H1 (cell line): ENCODE measurements around the gene ESYT2. TPM values are rescaled to one million over a fixed set of nuclear protein-coding genes. Genes with fewer than 3 reads are reported as not detected.

ENCODE experiments used
- CTCF ChIA-PET: fragments of 300-600 bp; sonication (Branson Sonifier 250); formaldehyde crosslinking; loops from one replicate; lab custom pipeline; 2021; ENCODE audit not compliant: partially characterized antibody; lab: Charles Lee
- POLR2A ChIA-PET: fragments of 300-600 bp; sonication (Branson Sonifier 250); formaldehyde crosslinking; loops from one replicate; lab custom pipeline; 2021; ENCODE audit warnings: inconsistent platforms; ENCODE audit not compliant: partially characterized antibody; lab: Charles Lee
- DNase-seq, 2 experiments: peaks; one replicate each; pipeline versions ENCODE4 v3.0.0 to v3.0.0-alpha.2; 2010 to 2022; ENCODE audit warnings: low spot score in 2 of 2, low read depth in 1 of 2, mixed read lengths in 1 of 2
- FAIRE-seq: peaks from 2 replicates; lab custom pipeline; 2011; peaks lifted over from hg19 to GRCh38; lab: Jason Lieb, UNC
- H2AFZ ChIP-seq: 2 replicates; pipeline ENCODE4 v1.8.1; 2012; ENCODE audit warnings: low read length, inconsistent platforms
- H2AK5ac ChIP-seq: 2 replicates; pipeline ENCODE4 v1.6.1; 2013; ENCODE audit warnings: low read depth, low read length
- H2BK120ac ChIP-seq: replicated peaks from 2 replicates; pipeline ENCODE3; 2013; ENCODE audit warnings: low read depth, low read length, inconsistent platforms
- H2BK12ac ChIP-seq: 2 replicates; pipeline ENCODE4 v1.6.1; 2013; ENCODE audit warnings: low read depth, low read length
- H2BK15ac ChIP-seq: 2 replicates; pipeline ENCODE4 v1.6.1; 2013; ENCODE audit warnings: low read length
- H2BK20ac ChIP-seq: 2 replicates; pipeline ENCODE4 v1.6.1; 2013; ENCODE audit warnings: low read length
- H2BK5ac ChIP-seq: 2 replicates; pipeline ENCODE4 v1.6.1; 2013; ENCODE audit warnings: low read depth, low read length
- H3K14ac ChIP-seq: 2 replicates; pipeline ENCODE4 v1.6.1; 2013; ENCODE audit warnings: inconsistent platforms; ENCODE audit not compliant: insufficient read length
- H3K18ac ChIP-seq: 2 replicates; pipeline ENCODE4 v1.6.1; 2013; ENCODE audit warnings: low read length; ENCODE audit errors: extremely low read depth
- H3K23ac ChIP-seq: 2 replicates; pipeline ENCODE4 v1.6.1; 2013; ENCODE audit warnings: inconsistent platforms; ENCODE audit not compliant: insufficient read length
- H3K23me2 ChIP-seq: 2 replicates; pipeline ENCODE4 v1.6.1; 2013; ENCODE audit warnings: low read depth, low read length
- H3K27ac ChIP-seq: 2 replicates; pipeline ENCODE4 v1.6.1; 2011; ENCODE audit warnings: low read depth, low read length, inconsistent platforms
- H3K27me3 ChIP-seq, 4 experiments: replicated peaks in 1 of 4; 1 replicate in 1 of 4; 2 replicates in 3 of 4; pipeline versions ENCODE4 v1.6.1 to v1.8.1; 2011 to 2013; ENCODE audit warnings: low read length in 3 of 4, mild to moderate bottlenecking in 3 of 4, inconsistent platforms in 2 of 4, mixed read lengths in 2 of 4, moderate library complexity in 1 of 4; ENCODE audit not compliant: control insufficient read depth in 3 of 4, insufficient read depth in 3 of 4; ENCODE audit errors: extremely low read depth in 1 of 4
- H3K36me3 ChIP-seq, 4 experiments: 2 replicates each; pipeline versions ENCODE4 v1.6.1 to v1.8.1; 2011 to 2013; ENCODE audit warnings: mild to moderate bottlenecking in 4 of 4, low read length in 3 of 4, moderate library complexity in 2 of 4, control low read depth in 1 of 4, inconsistent platforms in 1 of 4; ENCODE audit not compliant: insufficient read depth in 4 of 4, control insufficient read depth in 2 of 4
- H3K4ac ChIP-seq: replicated peaks from 2 replicates; pipeline ENCODE3; 2013; ENCODE audit warnings: low read length, low read depth, mixed read lengths, inconsistent platforms; ENCODE audit not compliant: insufficient read length
- H3K4me1 ChIP-seq, 4 experiments: replicated peaks in 1 of 4; 1 replicate in 1 of 4; 2 replicates in 3 of 4; pipeline versions ENCODE4 v1.6.1 to v1.8.1; 2011 to 2013; ENCODE audit warnings: low read length in 3 of 4, inconsistent platforms in 2 of 4, mixed read lengths in 1 of 4; ENCODE audit not compliant: insufficient read depth in 4 of 4, control insufficient read depth in 3 of 4
- H3K4me2 ChIP-seq, 2 experiments: 2 replicates each; pipeline versions ENCODE4 v1.6.1 to v1.8.1; 2011 to 2013; ENCODE audit warnings: low read depth in 2 of 2, low read length in 2 of 2, control low read depth in 1 of 2, inconsistent platforms in 1 of 2, mild to moderate bottlenecking in 1 of 2; ENCODE audit not compliant: insufficient read depth in 1 of 2
- H3K4me3 ChIP-seq, 4 experiments: fragments of 200-600, 300-600 bp in 1 of 4; sonication (generic), shearing (Covaris generic), sonication (Bioruptor Twin) in 1 of 4; 2 replicates each; pipeline versions ENCODE4 v1.5.1 to v1.8.1; 2011 to 2016; ENCODE audit warnings: low read length in 4 of 4, low read depth in 3 of 4, control low read depth in 2 of 4, inconsistent platforms in 2 of 4, mild to moderate bottlenecking in 2 of 4, mixed read lengths in 1 of 4, moderate library complexity in 1 of 4; ENCODE audit not compliant: insufficient read depth in 2 of 4; ENCODE audit errors: extremely low read depth in 1 of 4
- H3K56ac ChIP-seq: replicated peaks from 2 replicates; pipeline ENCODE3; 2013; ENCODE audit warnings: low read depth, mild to moderate bottlenecking, mixed read lengths, low read length, inconsistent platforms; ENCODE audit not compliant: insufficient read length
- H3K79me1 ChIP-seq: 2 replicates; pipeline ENCODE4 v1.6.1; 2013; ENCODE audit warnings: low read depth, low read length, control low read depth
- H3K79me2 ChIP-seq, 2 experiments: 2 replicates each; pipeline versions ENCODE4 v1.6.1 to v1.8.1; 2012 to 2013; ENCODE audit warnings: low read length in 2 of 2, mild to moderate bottlenecking in 2 of 2, inconsistent platforms in 1 of 2; ENCODE audit not compliant: insufficient read depth in 2 of 2, control insufficient read depth in 1 of 2
- H3K9ac ChIP-seq, 4 experiments: replicated peaks in 1 of 4; 1 replicate in 1 of 4; 2 replicates in 3 of 4; pipeline versions ENCODE4 v1.6.1 to v1.8.1; 2011 to 2013; ENCODE audit warnings: low read depth in 3 of 4, low read length in 3 of 4, control low read depth in 2 of 4, mild to moderate bottlenecking in 2 of 4, moderate library complexity in 2 of 4, inconsistent platforms in 1 of 4; ENCODE audit errors: extremely low read depth in 1 of 4
- H3K9me3 ChIP-seq, 2 experiments: 2 replicates each; pipeline versions ENCODE4 v1.6.1 to v1.8.1; 2012 to 2013; ENCODE audit warnings: mild to moderate bottlenecking in 2 of 2, moderate library complexity in 2 of 2, control low read depth in 1 of 2, inconsistent platforms in 1 of 2, low read depth in 1 of 2, low read length in 1 of 2, mixed read lengths in 1 of 2; ENCODE audit not compliant: insufficient read depth in 2 of 2
- H4K20me1 ChIP-seq, 2 experiments: replicated peaks in 1 of 2; 2 replicates each; pipeline versions ENCODE3 to v1.8.1; 2011 to 2013; ENCODE audit warnings: inconsistent platforms in 2 of 2, low read length in 2 of 2, mild to moderate bottlenecking in 1 of 2; ENCODE audit not compliant: insufficient read depth in 2 of 2, control insufficient read depth in 1 of 2
- H4K5ac ChIP-seq: 2 replicates; pipeline ENCODE4 v1.6.1; 2013; ENCODE audit warnings: low read length, low read depth, mixed read lengths, inconsistent platforms; ENCODE audit not compliant: insufficient read length
- H4K8ac ChIP-seq: 2 replicates; pipeline ENCODE4 v1.8.0; 2013; ENCODE audit warnings: mild to moderate bottlenecking, moderate library complexity, low read length, inconsistent platforms; ENCODE audit not compliant: insufficient read depth; ENCODE audit errors: extremely low read depth
- H4K91ac ChIP-seq: replicated peaks from 2 replicates; pipeline ENCODE3; 2013; ENCODE audit warnings: low read length, mixed read lengths, inconsistent platforms; ENCODE audit not compliant: insufficient read length
- ATF3 ChIP-seq: IDR thresholded peaks from 2 replicates; pipeline ENCODE4 v1.6.1; 2011; ENCODE audit warnings: low read depth, mild to moderate bottlenecking, low read length; ENCODE audit not compliant: insufficient read depth
- BRCA1 ChIP-seq: IDR thresholded peaks from 2 replicates; pipeline ENCODE4 v1.6.1; 2012; ENCODE audit warnings: low read depth, low read length, improper control_type of control experiment
- CTCF ChIP-seq, 3 experiments: IDR thresholded peaks; 1 replicate in 2 of 3; 2 replicates in 1 of 3; pipeline versions ENCODE4 v1.5.1 to v1.6.1; 2011; ENCODE audit warnings: low read length in 3 of 3, mild to moderate bottlenecking in 3 of 3, inconsistent platforms in 2 of 3, low read depth in 1 of 3, moderate library complexity in 1 of 3; ENCODE audit not compliant: insufficient read depth in 1 of 3; ENCODE audit errors: control extremely low read depth in 1 of 3
- KDM4A ChIP-seq: IDR thresholded peaks from one replicate; pipeline ENCODE4 v1.7.1; 2012; ENCODE audit warnings: low read depth, mild to moderate bottlenecking, moderate library complexity, low read length, inconsistent platforms; ENCODE audit not compliant: severe bottlenecking
- NANOG ChIP-seq: IDR thresholded peaks from 2 replicates; pipeline ENCODE4 v1.6.1; 2011; ENCODE audit warnings: low read length, low read depth, mild to moderate bottlenecking, inconsistent platforms; ENCODE audit not compliant: insufficient read depth, poor library complexity, severe bottlenecking
- RNF2 ChIP-seq: fragments of 200-900, 300-1000 bp; sonication (generic); IDR thresholded peaks from 2 replicates; pipeline ENCODE4 v1.7.1; 2016; ENCODE audit warnings: borderline replicate concordance, low read depth, mild to moderate bottlenecking, antibody characterized with exemption, low read length; ENCODE audit not compliant: poor library complexity, severe bottlenecking; ENCODE audit errors: missing control alignments
- TEAD4 ChIP-seq: IDR thresholded peaks from 2 replicates; pipeline ENCODE4 v1.6.1; 2012; ENCODE audit warnings: low read depth, low read length, inconsistent platforms, mixed read lengths
- WGBS, 2 experiments: shearing (Covaris generic) in 1 of 2; methylation state at CpG; one replicate each; pipeline versions ENCODE4 v1.1.6 to v1.1.7; 2013 to 2015; ENCODE audit warnings: low lambda C conversion rate in 2 of 2, mixed read lengths in 2 of 2, inconsistent platforms in 1 of 2, low coverage in 1 of 2, missing lambda C conversion rate in 1 of 2; ENCODE audit not compliant: insufficient replicate concordance in 2 of 2, insufficient coverage in 1 of 2, insufficient read length in 1 of 2; ENCODE audit errors: extremely low coverage in 1 of 2, missing lambda C conversion rate in 1 of 2; 5-methylcytosine and 5-hydroxymethylcytosine counted together
- polyA plus RNA-seq, 7 experiments: library from polyadenylated mRNA; depleted of rRNA in 3 of 7; stranded (reverse) in 5 of 7; unstranded in 2 of 7; fragments of >200 nt in 5 of 7; fragments of 200-250 nt in 2 of 7; gene quantifications; 1 replicate in 5 of 7; 2 replicates in 1 of 7; 4 replicates in 1 of 7; pipeline versions ENCODE4 v1.2.1 to v1.2.3, GENCODE V29; 2011 to 2013; ENCODE audit warnings: missing spikeins in 2 of 7, mixed read lengths in 2 of 7
- total RNA-seq: library from RNA; stranded (reverse); fragmentation: NEBNext Ultra II Directional; extraction: Animal tissue kit (Norgen Biotek cat#: 25700); gene quantifications from 2 replicates; pipeline ENCODE4 v1.2.1, GENCODE V29; 2021

ESYT2 gene
- total and polyA plus RNA-seq, 2 of the 8 experiments (the other 6 are each of a cell fraction or from before 2014, with no cell fraction given), result 27.0 to 37.5 TPM

- ChIA-PET CTCF (interaction anchor here (3.0 kb wide), 1 partner anchor 10 kb away, joined by 18 read pairs; no protein-coding TSS in a partner anchor), POLR2A (interaction anchor here (0.9 kb wide), 1 partner anchor 140 kb away, joined by 3 read pairs; no protein-coding TSS in a partner anchor)
- no peaks in the 10 kb centered on the region for H4K20me1 ChIP-seq
- no peaks in the 10 kb centered on the region; a peak in 1 of 4 replicates for H3K79me2 ChIP-seq
- H3K4me3 ChIP-seq, result no peak overlapping the region
- no peak overlapping the region for H3K4me2 ChIP-seq
- no peak overlapping the region for H3K18ac ChIP-seq
- H3K9ac ChIP-seq, result 0 out of 7 replicates have a peak overlapping the region, but pooled peaks of 1 of the 4 experiments have one; percentile 3
- FAIRE-seq (no peak), DNase-seq (peak in 1 of 2 experiments; percentile 42)
- no peak overlapping the region for H2BK20ac ChIP-seq
- no peaks in the 10 kb centered on the region for H3K36me3 ChIP-seq
- H3K27ac ChIP-seq, result no peak overlapping the region
- no peak overlapping the region for H4K91ac ChIP-seq
- H2AFZ ChIP-seq, result no peak overlapping the region
- no peak overlapping the region for H3K4ac ChIP-seq
- no peak overlapping the region for H2BK15ac ChIP-seq
- no peak overlapping the region for H4K5ac ChIP-seq
- H2BK120ac ChIP-seq, result no peak overlapping the region
- no peak overlapping the region for H3K56ac ChIP-seq
- H3K27me3 ChIP-seq, result no peaks in the 10 kb centered on the region; a peak in 1 of 7 replicates
- H2AK5ac ChIP-seq, result no peak overlapping the region
- no peaks in the 10 kb centered on the region for H3K79me1 ChIP-seq
- H3K23ac ChIP-seq, result no peak overlapping the region
- H3K14ac ChIP-seq, result no peak overlapping the region
- H4K8ac ChIP-seq, result 0 out of 2 replicates have a peak overlapping the region, but pooled peaks have one; percentile 35
- H3K9me3 ChIP-seq, result no peaks in the 10 kb centered on the region
- H2BK5ac ChIP-seq, result no peak overlapping the region
- H3K4me1 ChIP-seq, result peaks cover 0 to 1% (median 0%) of the 10 kb centered on the region in 4 experiments; a peak in 1 of 7 replicates
- 89% methylated on average over 12 of the region's 12 CpGs; no CpG with 5 or more reads in 1 of the 2 experiments for WGBS, 2 experiments
- H2BK12ac ChIP-seq, result no peak overlapping the region
- H3K23me2 ChIP-seq, result no peaks in the 10 kb centered on the region
- TF ChIP-seq NANOG, result no peak
- TF ChIP-seq RNF2, result no peak
- no peak for TF ChIP-seq CTCF (IDR thresholded peaks at IDR 0.05; ENCODE audit: control extremely low read depth in 1 of 3, insufficient read depth in 1 of 3, low read depth in 1 of 3, low read length in 3 of 3)
- TF ChIP-seq BRCA1, result no peak
- TF ChIP-seq ATF3, result no peak
- no peak for TF ChIP-seq KDM4A
- TF ChIP-seq TEAD4, result no peak
Observed at GRCh38 chr7:158723714-158724385, 105.5 kb downstream of the ESYT2 start.
